Tibial artery (tissue), 4 donors: ENCODE data around the gene PRPF18.

ENCODE experiments used
- DNase-seq, 2 donors: peaks; one replicate each; pipeline ENCODE4 v3.0.0-alpha.2; 2019
- H3K27ac ChIP-seq, 2 donors: fragments of 200-600 bp; sonication (generic) in 1 of 2; 1 replicate in 1 of 2; 2 replicates in 1 of 2; pipeline ENCODE4 v1.5.1; 2018 to 2019; ENCODE audit warnings: mild to moderate bottlenecking in 1 of 2
- H3K27me3 ChIP-seq, 2 donors: fragments of 200-600 bp; sonication (generic) in 1 of 2; one replicate each; pipeline versions ENCODE4 v1.5.1 to v1.6.0; 2016 to 2019
- H3K36me3 ChIP-seq, 3 donors: fragments of 200-600 bp; sonication (generic) in 2 of 3; one replicate each; pipeline ENCODE4 v1.5.1; 2016 to 2019; ENCODE audit warnings: mild to moderate bottlenecking in 2 of 3
- H3K4me1 ChIP-seq, 4 donors: fragments of 200-600 bp; sonication (generic) in 2 of 4; 1 replicate in 3 of 4; 2 replicates in 1 of 4; pipeline ENCODE4 v1.5.1; 2016 to 2019
- H3K4me3 ChIP-seq, 2 donors: fragments of 200-600 bp; sonication (generic) in 1 of 2; 1 replicate in 1 of 2; 2 replicates in 1 of 2; pipeline ENCODE4 v1.5.1; 2018 to 2019; ENCODE audit warnings: mild to moderate bottlenecking in 2 of 2
- H3K9me3 ChIP-seq, 3 donors: fragments of 200-600 bp; sonication (generic) in 1 of 3; one replicate each; pipeline ENCODE4 v1.5.1; 2016 to 2019
- CTCF ChIP-seq, 2 experiments: fragments of 200-600 bp in 1 of 2; fragments of 450-650 bp in 1 of 2; IDR thresholded peaks; one replicate each; pipeline ENCODE4 v1.5.1; 2017 to 2019; ENCODE audit warnings: antibody characterized with exemption in 2 of 2, mild to moderate bottlenecking in 1 of 2, moderate library complexity in 1 of 2
- intact Hi-C: fragments of 100-400 bp; cut with DNase I; formaldehyde crosslinking; loops from one replicate; pipeline ENCODE4 v1.15.0; 2023; ENCODE audit warnings: low total_unique reads

The PRPF18 gene

GRCh38 chr10:13649844-13650520 is 63.2 kb downstream of the PRPF18 start:
- TF ChIP-seq CTCF (IDR thresholded peaks at IDR 0.05): no peak
- intact Hi-C loops: no loop called here
- Histone ChIP-seq H3K27ac (no peak overlapping the region), H3K9me3 (no peaks in the 10 kb centered on the region), H3K4me3 (no peak overlapping the region), H3K4me1 (no peaks in the 10 kb centered on the region), H3K36me3 (peaks cover 59 to 100% (median 84%) of the 10 kb centered on the region in 3 donors), H3K27me3 (no peaks in the 10 kb centered on the region)
- no peak for DNase-seq

- Histone ChIP-seq H3K36me3 (peaks cover 51 to 99% (median 82%) of the 10 kb centered on the region in 3 donors), H3K9me3 (no peaks in the 10 kb centered on the region), H3K27me3 (no peaks in the 10 kb centered on the region), H3K27ac (no peak overlapping the region), H3K4me3 (no peak overlapping the region), H3K4me1 (no peaks in the 10 kb centered on the region)
- TF ChIP-seq CTCF (IDR thresholded peaks at IDR 0.05): no peak
- DNase-seq: no peak
- intact Hi-C loops: no loop called here
Measured at GRCh38 chr10:13650961-13651360, 64.2 kb downstream of the PRPF18 start.

- intact Hi-C loops: no loop called here
- no peak for DNase-seq
- no peak overlapping the region for H3K4me3 ChIP-seq
- H3K4me1 ChIP-seq: no peaks in the 10 kb centered on the region
- peaks cover 48 to 99% (median 79%) of the 10 kb centered on the region in 3 donors for H3K36me3 ChIP-seq
- no peaks in the 10 kb centered on the region for H3K27me3 ChIP-seq
- H3K9me3 ChIP-seq: no peaks in the 10 kb centered on the region
- no peak for TF ChIP-seq CTCF (IDR thresholded peaks at IDR 0.05)
- H3K27ac ChIP-seq: no peak overlapping the region
Measured at GRCh38 chr10:13651969-13652720, 65.4 kb downstream of the PRPF18 start.

GRCh38 chr10:13652860-13653259 is 66.1 kb downstream of the PRPF18 start:
- TF ChIP-seq CTCF (IDR thresholded peaks at IDR 0.05): no peak
- Histone ChIP-seq H3K27ac (no peak overlapping the region), H3K27me3 (no peaks in the 10 kb centered on the region), H3K9me3 (no peaks in the 10 kb centered on the region), H3K4me3 (no peak overlapping the region), H3K36me3 (peaks cover 45 to 99% (median 79%) of the 10 kb centered on the region in 3 donors), H3K4me1 (no peaks in the 10 kb centered on the region)
- intact Hi-C loops: no loop called here
- DNase-seq: no peak

GRCh38 chr10:13654118-13654830 is 67.5 kb downstream of the PRPF18 start:
- Histone ChIP-seq H3K4me1 (peaks cover 0 to 6% (median 0%) of the 10 kb centered on the region in 4 donors), H3K9me3 (no peaks in the 10 kb centered on the region), H3K36me3 (peaks cover 45 to 97% (median 71%) of the 10 kb centered on the region in 3 donors), H3K4me3 (no peak overlapping the region), H3K27ac (no peak overlapping the region), H3K27me3 (no peaks in the 10 kb centered on the region)
- DNase-seq: no peak
- intact Hi-C loops: no loop called here
- TF ChIP-seq CTCF (IDR thresholded peaks at IDR 0.05): no peak
